ENCODE measurements around the gene DUSP7. TPM values are rescaled to one million over a fixed set of nuclear protein-coding genes. Genes with fewer than 3 reads are reported as not detected.

DUSP7 gene
- polyA plus RNA-seq, 1 experiment: 17.8 TPM

GRCh38 chr3:52084216-52084945 is 28.0 kb upstream of the DUSP7 start:
- H3K9me3 ChIP-seq (ENCODE audit: control insufficient read depth, insufficient read depth, low read length): no peaks in the 10 kb centered on the region
- no peak for DNase-seq (ENCODE audit: low read depth, low spot score)
- POLR2A ChIA-PET: interaction anchor here (0.7 kb wide), 1 partner anchor 316 kb away, joined by 3 read pairs; no protein-coding TSS in a partner anchor
- CTCF ChIA-PET: no interaction called here
- no peak overlapping the region for H3K27ac ChIP-seq (ENCODE audit: low read depth, low read length)
- TF ChIP-seq CTCF (IDR thresholded peaks at IDR 0.05; ENCODE audit: low read depth, low read length): no peak
- no peak overlapping the region for H3K4me3 ChIP-seq (ENCODE audit: low read depth, low read length)
- no peaks in the 10 kb centered on the region for H3K27me3 ChIP-seq (ENCODE audit: control insufficient read depth, insufficient read depth, low read length)

DNA sequence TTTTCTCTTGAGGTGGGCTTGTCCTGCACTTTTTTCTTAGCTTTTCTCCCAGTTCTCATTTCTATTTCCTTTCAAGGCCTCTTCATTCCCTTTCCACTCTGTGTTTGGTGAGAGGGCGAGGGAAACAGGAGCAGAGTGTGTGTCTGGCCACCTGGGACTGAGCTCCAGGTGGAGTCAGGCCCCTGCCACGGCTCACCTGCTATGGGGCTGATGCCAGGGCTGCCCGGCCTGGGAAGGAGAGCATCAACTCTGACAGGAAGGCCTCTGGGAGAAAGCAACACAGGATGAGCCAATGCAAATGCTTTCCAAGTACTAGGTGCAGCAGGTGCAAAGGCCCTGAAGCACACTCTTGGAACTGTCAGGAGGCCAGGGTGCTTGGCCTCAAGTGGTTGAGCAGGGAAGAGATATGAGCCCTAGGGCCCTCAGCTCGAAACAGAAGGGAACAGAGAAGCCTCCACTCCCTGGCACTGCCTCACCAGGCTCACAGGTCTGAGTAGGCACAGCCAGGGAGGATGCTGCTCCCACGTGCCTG is 27.3 kb upstream of the DUSP7 start:
- Histone ChIP-seq H3K27me3 (ENCODE audit: control insufficient read depth, insufficient read depth, low read length) (no peaks in the 10 kb centered on the region), H3K9me3 (ENCODE audit: control insufficient read depth, insufficient read depth, low read length) (no peaks in the 10 kb centered on the region), H3K27ac (ENCODE audit: low read depth, low read length) (no peak overlapping the region), H3K4me3 (ENCODE audit: low read depth, low read length) (no peak overlapping the region)
- POLR2A ChIA-PET: interaction anchor here (0.7 kb wide), 1 partner anchor 317 kb away, joined by 3 read pairs; no protein-coding TSS in a partner anchor
- CTCF ChIA-PET: no interaction called here
- TF ChIP-seq CTCF (IDR thresholded peaks at IDR 0.05; ENCODE audit: low read depth, low read length): no peak
- DNase-seq (ENCODE audit: low read depth, low spot score): no peak

- POLR2A ChIA-PET: no interaction called here
- CTCF ChIA-PET: no interaction called here
These were observed 26.6 kb upstream of the DUSP7 start for GRCh38 chr3:52082951-52083350.

GRCh38 chr3:52080830-52081719 is 24.7 kb upstream of the DUSP7 start:
- Histone ChIP-seq H3K9me3 (ENCODE audit: control insufficient read depth, insufficient read depth, low read length) (no peaks in the 10 kb centered on the region), H3K27ac (ENCODE audit: low read depth, low read length) (no peak overlapping the region), H3K4me3 (ENCODE audit: low read depth, low read length) (no peak overlapping the region), H3K27me3 (ENCODE audit: control insufficient read depth, insufficient read depth, low read length) (no peaks in the 10 kb centered on the region)
- DNase-seq (ENCODE audit: low read depth, low spot score): no peak
- POLR2A ChIA-PET: no interaction called here
- TF ChIP-seq CTCF (IDR thresholded peaks at IDR 0.05; ENCODE audit: low read depth, low read length): no peak
- CTCF ChIA-PET: no interaction called here

More at GRCh38 chr3:52082951-52083350, 26.6 kb upstream of the DUSP7 start:
- TF ChIP-seq CTCF (IDR thresholded peaks at IDR 0.05; ENCODE audit: low read depth, low read length): no peak
- no peak for DNase-seq (ENCODE audit: low read depth, low spot score)
- H3K27me3 ChIP-seq (ENCODE audit: control insufficient read depth, insufficient read depth, low read length): no peaks in the 10 kb centered on the region
- H3K27ac ChIP-seq (ENCODE audit: low read depth, low read length): no peak overlapping the region
- H3K9me3 ChIP-seq (ENCODE audit: control insufficient read depth, insufficient read depth, low read length): no peaks in the 10 kb centered on the region
- H3K4me3 ChIP-seq (ENCODE audit: low read depth, low read length): no peak overlapping the region

- no peaks in the 10 kb centered on the region for H3K27me3 ChIP-seq (ENCODE audit: control insufficient read depth, insufficient read depth, low read length)
- CTCF ChIA-PET: no interaction called here
- H3K27ac ChIP-seq (ENCODE audit: low read depth, low read length): no peak overlapping the region
- H3K4me3 ChIP-seq (ENCODE audit: low read depth, low read length): no peak overlapping the region
- no peak for DNase-seq (ENCODE audit: low read depth, low spot score)
- POLR2A ChIA-PET: no interaction called here
- TF ChIP-seq CTCF (IDR thresholded peaks at IDR 0.05; ENCODE audit: low read depth, low read length): no peak
- no peaks in the 10 kb centered on the region for H3K9me3 ChIP-seq (ENCODE audit: control insufficient read depth, insufficient read depth, low read length)
These were observed 23.6 kb upstream of the DUSP7 start for GRCh38 chr3:52079958-52080357.

Measured in AG04450 (cell line).